ENCODE results near the gene ICOS. TPM values are rescaled to one million over a fixed set of nuclear protein-coding genes. Genes with fewer than 3 reads are reported as not detected.

Gene ICOS
- total RNA-seq, 1 experiment from 2014 or later = not detected

DNA sequence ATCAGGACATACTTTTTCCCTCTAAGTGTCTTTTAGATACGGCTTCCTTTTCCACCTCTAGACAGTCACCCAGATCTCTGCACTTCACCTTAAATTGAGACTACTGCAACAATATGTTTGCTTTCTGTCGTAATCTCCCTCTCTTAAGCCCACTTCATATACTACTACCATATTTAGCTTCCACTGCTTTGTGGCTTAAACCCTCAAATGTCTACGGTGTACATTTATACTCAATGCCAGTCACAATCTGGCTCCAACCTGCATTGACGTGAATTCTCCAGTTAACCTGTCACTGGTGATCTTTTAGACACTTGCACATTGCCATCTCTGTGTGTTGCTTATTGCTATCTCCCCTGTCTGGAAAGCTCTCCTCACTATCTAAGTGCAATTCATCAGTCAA is 56.4 kb downstream of the ICOS start:
- Histone ChIP-seq H3K27me3 (ENCODE audit: low read length) (peaks cover 63% of the 10 kb centered on the region), H3F3A (ENCODE audit: low read length, unreplicated experiment) (no peaks in the 10 kb centered on the region), H3K4me2 (ENCODE audit: low read length) (no peak overlapping the region), H3K9me3 (ENCODE audit: low read length) (no peaks in the 10 kb centered on the region), H3K4me3 (ENCODE audit: low read length) (no peak overlapping the region), H2AFZ (ENCODE audit: low read length) (no peak overlapping the region), H3K9me2 (replicated peaks; ENCODE audit: low read length) (no peaks in the 10 kb centered on the region), H4K20me1 (ENCODE audit: low read length) (no peaks in the 10 kb centered on the region), H3K4me1 (ENCODE audit: insufficient read depth, low read length) (no peaks in the 10 kb centered on the region), H3K36me3 (ENCODE audit: low read depth, low read length) (no peaks in the 10 kb centered on the region), H3K9ac (ENCODE audit: low read length) (no peak overlapping the region), H3K79me2 (ENCODE audit: low read length) (no peaks in the 10 kb centered on the region), H3K27ac (ENCODE audit: low read length) (no peak overlapping the region)
- CTCF ChIA-PET = no interaction called here
- BruUV-seq (replicated peaks) = no TSS peak
- intact Hi-C loops (cut with micrococcal nuclease) = no loop called here
- TF ChIP-seq EZH2phosphoT487 (IDR thresholded peaks at IDR 0.05; ENCODE audit: borderline replicate concordance, low read length) (no peak), EZH2 (IDR thresholded peaks at IDR 0.05; ENCODE audit: low read length, unreplicated experiment) (no peak)
- TF ChIP-seq, protein P1, sequence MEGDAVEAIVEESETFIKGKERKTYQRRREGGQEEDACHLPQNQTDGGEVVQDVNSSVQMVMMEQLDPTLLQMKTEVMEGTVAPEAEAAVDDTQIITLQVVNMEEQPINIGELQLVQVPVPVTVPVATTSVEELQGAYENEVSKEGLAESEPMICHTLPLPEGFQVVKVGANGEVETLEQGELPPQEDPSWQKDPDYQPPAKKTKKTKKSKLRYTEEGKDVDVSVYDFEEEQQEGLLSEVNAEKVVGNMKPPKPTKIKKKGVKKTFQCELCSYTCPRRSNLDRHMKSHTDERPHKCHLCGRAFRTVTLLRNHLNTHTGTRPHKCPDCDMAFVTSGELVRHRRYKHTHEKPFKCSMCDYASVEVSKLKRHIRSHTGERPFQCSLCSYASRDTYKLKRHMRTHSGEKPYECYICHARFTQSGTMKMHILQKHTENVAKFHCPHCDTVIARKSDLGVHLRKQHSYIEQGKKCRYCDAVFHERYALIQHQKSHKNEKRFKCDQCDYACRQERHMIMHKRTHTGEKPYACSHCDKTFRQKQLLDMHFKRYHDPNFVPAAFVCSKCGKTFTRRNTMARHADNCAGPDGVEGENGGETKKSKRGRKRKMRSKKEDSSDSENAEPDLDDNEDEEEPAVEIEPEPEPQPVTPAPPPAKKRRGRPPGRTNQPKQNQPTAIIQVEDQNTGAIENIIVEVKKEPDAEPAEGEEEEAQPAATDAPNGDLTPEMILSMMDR (conservative IDR thresholded peaks at IDR 0.05; ENCODE audit: low read depth, low read length) = no peak
- POLR2A ChIA-PET (ENCODE audit: unreplicated experiment) = no interaction called here
- ATAC-seq (no peak), DNase-seq (no peak)

DNA sequence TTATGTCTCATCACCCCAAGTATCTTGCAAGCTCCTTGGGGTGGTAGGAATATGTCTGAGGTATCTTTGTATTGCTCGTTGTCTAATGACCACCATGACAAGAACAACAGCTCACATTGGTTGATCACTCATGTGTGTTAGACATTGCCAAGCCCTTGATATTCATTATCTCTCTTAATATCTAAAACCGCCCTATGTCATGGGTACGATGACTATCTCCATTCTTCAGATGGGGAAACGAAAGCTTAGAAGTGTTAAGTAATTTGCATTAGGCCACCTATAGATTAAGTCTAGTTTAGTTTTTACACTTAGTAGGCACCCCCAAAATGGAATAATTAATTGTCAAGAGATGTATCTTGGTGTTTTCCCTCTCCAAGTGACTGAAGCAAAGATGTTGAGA is 57.0 kb downstream of the ICOS start:
- POLR2A ChIA-PET (ENCODE audit: unreplicated experiment) = no interaction called here
- Histone ChIP-seq H3F3A (ENCODE audit: low read length, unreplicated experiment) (no peaks in the 10 kb centered on the region), H3K27me3 (ENCODE audit: low read length) (peaks cover 62% of the 10 kb centered on the region), H3K9me3 (ENCODE audit: low read length) (no peaks in the 10 kb centered on the region), H3K4me3 (ENCODE audit: low read length) (no peak overlapping the region), H3K27ac (ENCODE audit: low read length) (no peak overlapping the region), H3K9me2 (replicated peaks; ENCODE audit: low read length) (no peaks in the 10 kb centered on the region), H3K4me2 (ENCODE audit: low read length) (no peak overlapping the region), H3K36me3 (ENCODE audit: low read depth, low read length) (no peaks in the 10 kb centered on the region), H2AFZ (ENCODE audit: low read length) (no peak overlapping the region), H3K79me2 (ENCODE audit: low read length) (no peaks in the 10 kb centered on the region), H3K4me1 (ENCODE audit: insufficient read depth, low read length) (0 out of 2 replicates have a peak, but pooled peaks cover 5% of the 10 kb centered on the region), H3K9ac (ENCODE audit: low read length) (no peak overlapping the region), H4K20me1 (ENCODE audit: low read length) (no peaks in the 10 kb centered on the region)
- BruUV-seq (replicated peaks) = no TSS peak
- TF ChIP-seq, protein P1 (conservative IDR thresholded peaks at IDR 0.05; ENCODE audit: low read depth, low read length) = no peak
- TF ChIP-seq EZH2 (IDR thresholded peaks at IDR 0.05; ENCODE audit: low read length, unreplicated experiment) = no peak
- DNase-seq = no peak
- CTCF ChIA-PET = no interaction called here
- ATAC-seq = no peak
- intact Hi-C loops (cut with micrococcal nuclease) = no loop called here

DNA sequence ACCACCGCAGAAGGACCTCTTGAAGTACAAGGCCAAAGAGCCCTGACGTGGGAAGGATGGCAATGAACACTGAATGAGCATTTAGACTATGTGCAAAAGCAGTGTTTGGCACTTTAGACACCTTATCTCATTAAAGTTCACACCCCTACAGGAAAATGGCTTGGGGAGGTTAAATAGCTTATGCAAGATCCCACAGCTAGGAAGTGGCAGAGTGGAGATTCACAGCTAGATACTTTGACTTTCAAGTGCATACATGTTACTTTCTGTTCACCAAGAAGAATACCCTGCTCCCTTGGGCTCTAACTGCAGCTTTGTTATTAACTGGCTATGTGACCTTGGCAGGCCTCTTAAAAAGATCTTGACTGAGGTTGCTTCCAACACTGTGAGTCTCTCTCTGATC is 58.2 kb downstream of the ICOS start:
- ATAC-seq = no peak
- intact Hi-C loops (cut with micrococcal nuclease) = no loop called here

More for the DNA sequence above, 58.2 kb downstream of the ICOS start:
- H3K9me3 ChIP-seq (ENCODE audit: low read length) = no peaks in the 10 kb centered on the region
- 0 out of 2 replicates have a peak, but pooled peaks cover 7% of the 10 kb centered on the region for H3K4me1 ChIP-seq (ENCODE audit: insufficient read depth, low read length)
- no peak overlapping the region for H3K27ac ChIP-seq (ENCODE audit: low read length)
- H4K20me1 ChIP-seq (ENCODE audit: low read length) = no peaks in the 10 kb centered on the region
- BruUV-seq (replicated peaks) = no TSS peak
- H3F3A ChIP-seq (ENCODE audit: low read length, unreplicated experiment) = no peaks in the 10 kb centered on the region
- TF ChIP-seq, protein P1 (conservative IDR thresholded peaks at IDR 0.05; ENCODE audit: low read depth, low read length) = no peak
- TF ChIP-seq EZH2 (IDR thresholded peaks at IDR 0.05; ENCODE audit: low read length, unreplicated experiment) (no peak), EZH2phosphoT487 (IDR thresholded peaks at IDR 0.05; ENCODE audit: borderline replicate concordance, low read length) (no peak)
- no peak overlapping the region for H3K4me2 ChIP-seq (ENCODE audit: low read length)
- H3K79me2 ChIP-seq (ENCODE audit: low read length) = no peaks in the 10 kb centered on the region
- H3K27me3 ChIP-seq (ENCODE audit: low read length) = peaks cover 51% of the 10 kb centered on the region
- H3K36me3 ChIP-seq (ENCODE audit: low read depth, low read length) = no peaks in the 10 kb centered on the region
- no peak for DNase-seq
- POLR2A ChIA-PET (ENCODE audit: unreplicated experiment) = no interaction called here
- no peaks in the 10 kb centered on the region for H3K9me2 ChIP-seq (replicated peaks; ENCODE audit: low read length)
- H3K4me3 ChIP-seq (ENCODE audit: low read length) = no peak overlapping the region
- H3K9ac ChIP-seq (ENCODE audit: low read length) = no peak overlapping the region
- CTCF ChIA-PET = no interaction called here
- H2AFZ ChIP-seq (ENCODE audit: low read length) = no peak overlapping the region

Measured in PC-3 (cell line).